ENCODE results near the gene CRACDL.

The CRACDL gene

GRCh38 chr2:98822301-98823164, 113.5 kb downstream of the CRACDL start:
- DNase-seq = no peak

- no peak for DNase-seq
These were observed 114.3 kb downstream of the CRACDL start for GRCh38 chr2:98821629-98822135.

- DNase-seq = no peak
These were observed 116.7 kb downstream of the CRACDL start for GRCh38 chr2:98819231-98819766.

- no peak for DNase-seq
These were observed 117.9 kb downstream of the CRACDL start for GRCh38 chr2:98818164-98818563.

GRCh38 chr2:98816281-98816680, 119.7 kb downstream of the CRACDL start:
- no peak for DNase-seq

- DNase-seq = no peak
These were observed 120.2 kb downstream of the CRACDL start for GRCh38 chr2:98815795-98816194.

- DNase-seq = no peak
These were observed 124.3 kb downstream of the CRACDL start for GRCh38 chr2:98811766-98812165.

- no peak for DNase-seq
These were observed 125.5 kb downstream of the CRACDL start for GRCh38 chr2:98810588-98810928.

- no peak for DNase-seq
These were observed 126.0 kb downstream of the CRACDL start for GRCh38 chr2:98809878-98810587.

- no peak for DNase-seq
These were observed 126.9 kb downstream of the CRACDL start for GRCh38 chr2:98809116-98809515.

GRCh38 chr2:98808546-98808945, 127.5 kb downstream of the CRACDL start:
- DNase-seq = no peak

- DNase-seq = no peak
These were observed 128.1 kb downstream of the CRACDL start for GRCh38 chr2:98807929-98808328.

GRCh38 chr2:98807221-98807620, 128.8 kb downstream of the CRACDL start:
- DNase-seq = no peak

GRCh38 chr2:98806236-98806697, 129.8 kb downstream of the CRACDL start:
- DNase-seq = peak; percentile 94

GRCh38 chr2:98805412-98806171, 130.4 kb downstream of the CRACDL start:
- peak; percentile 87 for DNase-seq

- DNase-seq = no peak
These were observed 131.3 kb downstream of the CRACDL start for GRCh38 chr2:98804736-98805135.

GRCh38 chr2:98804265-98804650, 131.8 kb downstream of the CRACDL start:
- no peak for DNase-seq

- DNase-seq = peak; percentile 39
These were observed 132.4 kb downstream of the CRACDL start for GRCh38 chr2:98803405-98804264.

- DNase-seq = no peak
These were observed 133.7 kb downstream of the CRACDL start for GRCh38 chr2:98802344-98802743.

GRCh38 chr2:98801921-98802321, 134.1 kb downstream of the CRACDL start:
- DNase-seq = no peak

GRCh38 chr2:98801286-98801685, 134.7 kb downstream of the CRACDL start:
- DNase-seq = no peak
